ENCODE results near the gene APBA2.

The APBA2 gene

DNA sequence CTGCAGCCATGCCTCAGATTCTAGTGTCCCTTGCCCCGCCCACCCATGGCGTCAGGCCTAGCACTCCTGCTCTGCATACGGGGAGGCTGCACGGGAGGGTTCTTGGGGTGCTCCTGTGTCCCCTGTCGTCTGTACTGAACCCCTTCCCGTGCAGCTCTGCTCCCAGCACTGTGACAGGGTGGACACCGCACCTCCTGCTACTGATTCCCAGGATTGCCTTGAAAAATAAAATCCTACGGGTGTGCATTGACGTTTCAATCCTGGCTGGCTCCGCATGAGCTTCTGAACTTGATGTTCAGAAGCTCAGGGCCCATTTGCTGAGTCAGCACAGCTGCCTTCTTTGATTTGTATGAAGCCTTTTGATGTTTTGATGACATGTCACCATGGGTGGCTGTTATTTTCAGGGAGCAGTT is 176.4 kb downstream of the APBA2 start:
- peak in 1 of 14 donors; percentile 23 for DNase-seq

DNA sequence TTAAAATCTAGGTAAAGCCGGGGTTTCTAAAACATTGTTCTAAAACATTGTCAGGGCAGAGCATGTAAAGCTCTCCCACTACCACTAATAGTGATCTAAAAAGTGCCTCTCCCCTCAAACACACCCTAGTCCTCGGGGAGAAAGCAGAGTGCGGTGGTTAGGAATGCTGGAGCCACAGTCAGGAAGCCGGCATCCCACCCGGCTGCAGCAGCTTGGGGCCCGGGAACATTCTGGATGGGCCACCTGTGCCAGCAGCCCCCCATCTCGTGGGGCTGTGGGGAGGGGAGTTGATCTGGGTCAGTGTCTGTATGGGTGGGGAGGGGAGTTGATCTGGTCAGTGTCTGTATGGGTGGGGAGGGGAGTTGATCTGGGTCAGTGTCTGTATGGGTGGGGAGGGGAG is 176.9 kb downstream of the APBA2 start:
- no peak for DNase-seq

- no peak for DNase-seq
Observed at GRCh38 chr15:29063646-29064045, 177.9 kb downstream of the APBA2 start.

DNA sequence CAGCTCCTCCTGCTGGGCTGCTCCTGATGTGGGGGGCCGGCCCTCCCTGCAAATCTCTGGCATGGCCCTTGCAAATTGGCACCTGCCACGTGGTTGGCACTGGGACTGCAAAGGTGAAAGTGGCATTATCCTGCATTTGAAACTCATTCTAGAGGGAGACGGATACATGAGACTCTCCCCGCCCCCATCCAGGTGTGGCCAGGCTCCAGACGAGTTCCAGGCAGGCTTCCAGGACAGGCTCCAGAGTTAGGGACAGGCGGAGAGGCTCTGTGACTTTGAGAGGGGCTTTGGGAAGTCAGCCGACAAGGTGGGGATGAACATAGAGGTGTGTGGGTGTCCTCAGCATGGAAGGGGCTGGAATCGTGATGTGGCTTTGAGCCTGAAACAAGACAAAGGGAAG is 178.5 kb downstream of the APBA2 start:
- DNase-seq = no peak

- no peak for DNase-seq
Observed at GRCh38 chr15:29064731-29065130, 179.0 kb downstream of the APBA2 start.

- no peak for DNase-seq
Observed at GRCh38 chr15:29065571-29065970, 179.8 kb downstream of the APBA2 start.

- DNase-seq = no peak
Observed at GRCh38 chr15:29066310-29066709, 180.5 kb downstream of the APBA2 start.

DNA sequence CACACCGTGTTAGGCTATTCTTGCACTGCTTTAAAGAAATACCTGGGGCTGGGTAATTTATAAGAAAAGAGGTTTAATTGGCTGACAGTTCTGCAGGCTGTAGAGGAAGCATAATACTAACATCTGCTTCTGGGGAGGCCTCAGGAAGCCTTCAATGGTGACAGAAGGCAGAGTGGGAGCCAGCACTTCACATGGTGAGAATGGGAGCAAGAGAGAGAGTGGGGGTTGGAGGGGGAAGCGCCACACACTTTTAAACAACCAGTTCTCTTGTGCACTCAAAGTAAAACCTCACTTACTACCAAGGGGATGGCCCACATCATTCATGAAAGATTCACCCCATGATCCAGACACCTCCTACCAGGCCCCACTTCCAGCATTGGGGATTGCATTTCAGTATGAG is 181.1 kb downstream of the APBA2 start:
- DNase-seq = no peak

DNA sequence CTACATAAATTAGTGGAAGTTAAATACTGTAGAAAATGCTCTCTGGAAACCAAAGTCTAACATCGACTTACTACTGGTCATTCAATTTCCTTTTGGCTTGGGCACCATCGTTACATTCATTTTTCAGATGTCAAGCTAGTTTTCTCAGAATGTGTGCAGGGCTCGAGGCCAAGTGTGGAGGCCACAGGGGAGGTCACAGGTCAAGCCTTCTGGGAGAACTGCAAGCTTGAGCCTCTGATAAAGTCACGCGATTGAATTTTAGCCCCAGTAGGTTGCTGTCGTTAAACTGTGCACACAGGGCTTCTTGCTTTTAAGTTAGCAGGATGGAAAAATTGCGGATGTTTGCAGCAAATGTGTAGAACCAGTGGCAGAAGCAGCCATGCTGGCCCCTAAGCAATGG is 182.2 kb downstream of the APBA2 start:
- no peak for DNase-seq

DNA sequence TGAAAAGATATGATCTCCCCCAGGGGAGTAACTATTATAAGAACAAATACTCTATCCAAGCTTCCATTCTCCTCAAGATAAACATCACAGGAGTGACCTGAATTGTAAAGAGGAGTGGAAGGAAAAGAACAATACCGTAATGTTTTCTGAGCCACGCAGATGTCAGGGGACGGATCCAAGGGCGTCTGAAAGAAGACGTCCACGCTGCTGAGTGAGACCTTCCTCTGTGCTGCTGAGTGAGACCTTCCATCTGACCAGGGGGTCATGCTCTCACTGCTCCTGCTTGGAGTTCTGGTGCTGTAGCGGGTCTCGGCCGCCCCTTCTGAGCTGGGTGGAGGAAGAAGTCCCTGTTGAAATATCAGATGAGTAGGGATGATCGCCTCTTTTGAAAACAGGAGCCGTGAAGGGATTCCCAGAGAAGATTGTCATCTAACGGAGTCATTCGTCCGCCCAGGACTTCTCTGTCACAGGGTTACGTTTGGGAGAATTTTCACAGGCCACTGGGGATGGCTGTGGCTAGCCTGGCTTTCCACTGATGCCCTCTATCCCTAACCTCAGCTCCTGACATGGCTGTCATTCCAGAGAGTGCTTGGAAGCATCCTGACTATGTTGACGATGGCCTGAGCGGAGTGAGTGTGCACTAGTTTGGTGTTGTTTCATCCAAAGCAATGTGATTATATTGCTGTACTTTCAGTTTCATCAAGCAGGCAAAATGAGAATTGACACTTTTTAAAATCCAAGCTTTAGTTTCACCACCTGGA is 184.9 kb downstream of the APBA2 start:
- DNase-seq = peak in 10 of 14 donors; percentile 23 to 74 (median 46)

DNA sequence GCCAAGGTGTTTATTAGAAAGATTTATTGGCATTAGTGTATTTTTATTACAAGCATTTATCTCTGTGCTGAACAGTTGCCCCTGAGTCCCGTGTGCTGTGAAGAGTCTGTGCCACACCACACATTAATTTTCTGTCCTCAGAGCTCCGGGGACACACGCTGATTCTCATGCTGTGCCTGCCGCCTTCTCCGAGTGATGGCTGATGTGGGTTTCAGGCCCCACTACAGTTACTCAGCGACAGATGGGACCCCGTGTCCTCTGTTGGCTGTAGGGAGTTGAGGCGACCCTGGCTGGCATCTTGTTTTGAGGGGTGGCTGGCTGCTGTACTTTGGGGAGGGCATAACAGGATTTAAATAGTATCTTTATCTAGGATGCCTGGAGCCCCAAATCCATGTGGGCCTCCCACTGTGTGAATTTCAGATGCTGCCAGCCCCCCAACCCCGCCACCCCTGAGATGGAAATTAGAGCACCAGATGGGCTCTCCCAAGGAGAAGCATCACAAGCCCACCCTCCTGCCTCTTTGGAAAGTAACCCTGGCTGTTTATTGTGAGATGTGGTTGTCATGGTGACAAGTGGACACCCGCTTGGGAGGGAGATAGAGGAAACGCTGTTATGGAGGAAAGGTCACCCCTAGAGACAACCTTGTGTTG is 185.6 kb downstream of the APBA2 start:
- DNase-seq = peak in 4 of 14 donors; percentile 51 to 72 (median 62)

DNA sequence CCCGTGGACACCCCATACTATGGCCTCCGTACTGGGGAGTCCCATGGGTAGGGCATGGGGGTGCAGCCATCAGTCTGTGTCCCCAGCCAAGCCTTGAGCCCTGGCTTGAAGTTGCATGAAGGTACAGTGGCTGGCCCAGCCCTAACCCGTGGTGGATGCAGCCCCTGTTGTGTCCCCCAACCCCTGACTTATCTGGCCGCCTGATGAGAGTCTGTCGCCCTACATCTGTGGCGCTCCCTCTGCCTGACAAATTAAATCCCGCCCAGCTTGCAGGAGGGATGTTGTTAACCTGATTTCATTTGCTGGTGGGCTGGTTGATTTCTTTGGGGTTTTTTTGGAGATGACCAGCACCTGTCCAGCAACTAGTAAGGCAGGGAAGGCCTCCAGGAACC is 186.1 kb downstream of the APBA2 start:
- DNase-seq = no peak

DNA sequence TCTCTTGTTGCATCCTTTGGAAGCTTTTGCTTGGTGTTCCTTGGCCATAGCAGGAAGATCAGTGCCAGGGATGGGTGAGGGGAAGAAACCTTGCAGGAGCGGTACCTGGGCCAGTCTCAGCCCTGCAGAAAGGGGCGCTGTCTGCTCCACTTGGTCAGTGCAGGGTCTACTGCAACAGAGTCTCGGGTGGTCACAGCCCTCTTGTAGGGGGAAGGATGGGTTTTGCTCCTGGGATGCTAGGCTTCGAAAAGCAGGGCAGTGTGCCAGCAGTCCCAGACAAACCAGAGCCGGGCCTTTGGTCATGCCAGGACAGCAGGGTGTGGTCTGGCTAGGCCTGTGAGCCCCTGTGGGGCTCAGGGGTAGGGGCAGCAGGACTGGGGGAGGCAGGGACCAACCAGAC is 186.7 kb downstream of the APBA2 start:
- DNase-seq = peak in 2 of 14 donors; percentile 29 to 51

- no peak for DNase-seq
Observed at GRCh38 chr15:29074045-29074444, 188.3 kb downstream of the APBA2 start.

DNA sequence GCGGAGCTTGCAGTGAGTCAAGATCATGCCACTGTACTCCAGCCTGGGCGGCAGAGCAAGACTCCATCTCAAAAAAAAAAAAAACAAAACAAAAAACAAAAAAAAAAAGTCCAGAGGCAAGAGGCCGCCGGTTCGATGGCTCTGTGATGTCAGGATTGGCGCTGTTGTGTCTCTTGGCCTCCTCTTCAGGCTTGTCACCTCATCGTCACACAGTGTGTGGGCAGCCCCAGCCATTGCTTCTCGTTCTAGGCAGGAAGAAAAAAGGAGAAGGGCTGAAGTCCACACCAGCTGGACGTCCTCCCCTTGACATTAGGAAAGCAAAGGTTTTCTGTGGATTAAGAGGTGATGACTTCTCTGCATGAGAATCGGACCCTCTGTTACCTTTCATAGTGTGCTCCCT is 192.8 kb downstream of the APBA2 start:
- no peak for DNase-seq

DNA sequence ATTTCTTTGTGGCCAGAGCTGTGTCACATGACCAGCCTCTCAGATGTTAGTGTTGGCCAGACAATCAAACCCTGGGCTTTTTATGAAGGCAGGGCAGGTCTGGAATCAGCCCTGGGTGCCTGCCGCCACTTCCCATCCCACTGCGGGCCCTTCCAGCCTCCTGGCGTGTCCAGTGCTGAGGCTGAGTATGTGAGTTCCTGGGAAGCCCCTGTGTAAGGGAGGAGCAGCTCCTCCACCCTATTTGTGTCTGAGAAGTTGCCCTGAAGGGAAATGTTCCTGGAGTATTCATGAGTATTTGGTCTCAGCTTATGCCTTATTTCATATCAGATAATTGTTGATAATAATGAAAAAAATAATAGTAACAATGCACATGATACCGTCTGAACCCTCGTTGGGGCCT is 193.7 kb downstream of the APBA2 start:
- no peak for DNase-seq

DNA sequence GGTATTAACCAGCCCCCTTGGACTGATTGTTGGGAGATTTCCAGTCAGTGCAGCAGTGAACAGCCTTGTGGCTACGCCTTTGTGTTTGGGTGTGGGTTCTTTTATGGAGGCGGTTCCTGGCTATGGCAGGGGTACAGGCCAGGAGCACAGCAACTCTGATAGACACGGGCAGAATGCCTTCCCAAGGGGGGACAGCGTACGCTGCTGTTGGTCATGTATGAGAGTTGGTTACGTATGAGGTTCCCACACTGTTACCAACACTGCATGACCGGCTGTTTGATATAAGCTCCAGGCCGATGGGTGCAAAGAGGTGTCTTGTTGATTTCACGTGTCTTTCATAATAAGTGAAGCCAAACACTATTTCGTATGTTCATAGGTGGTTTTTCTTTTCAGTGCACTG is 196.0 kb downstream of the APBA2 start:
- DNase-seq = no peak

DNA sequence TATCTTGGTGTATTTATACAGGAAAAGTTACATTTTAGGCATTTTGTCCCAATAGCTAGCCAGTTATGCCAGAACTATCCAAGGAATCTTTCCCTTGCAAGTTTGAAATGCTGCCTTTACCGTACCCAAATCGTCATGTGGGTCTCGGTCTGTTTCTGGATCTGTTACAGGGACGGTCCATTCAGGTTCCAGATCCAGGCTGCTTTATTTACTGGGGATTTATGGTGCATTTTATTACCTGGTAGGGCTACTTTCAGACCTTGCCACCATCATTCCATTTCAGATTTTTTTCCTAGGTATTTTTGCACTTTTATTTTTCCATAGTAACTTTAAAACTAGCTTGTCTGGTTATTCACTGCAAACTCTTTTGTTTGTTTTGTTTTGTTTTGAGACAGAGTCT is 197.4 kb downstream of the APBA2 start:
- no peak for DNase-seq

DNA sequence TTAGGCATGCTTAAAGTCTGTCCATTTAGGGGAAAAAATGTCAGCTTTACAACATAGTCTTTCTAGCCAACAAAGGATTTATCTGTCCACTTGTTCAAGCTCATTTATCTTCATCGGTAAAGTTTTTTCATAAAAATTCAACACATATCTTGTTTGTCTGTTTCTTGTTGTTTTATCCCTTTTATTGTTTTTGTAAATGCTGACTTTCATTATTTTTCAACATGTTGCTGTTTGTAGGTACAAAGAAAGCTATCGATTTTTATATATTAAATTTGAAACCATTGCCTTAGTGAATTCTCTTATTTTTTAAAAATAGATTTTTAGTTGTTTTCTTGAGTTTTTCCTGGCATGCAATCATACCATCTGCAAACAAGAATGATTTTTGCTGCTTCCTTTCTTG is 198.1 kb downstream of the APBA2 start:
- no peak for DNase-seq

GRCh38 chr15:29086001-29086400 is 200.2 kb downstream of the APBA2 start:
- DNase-seq = no peak

DNA sequence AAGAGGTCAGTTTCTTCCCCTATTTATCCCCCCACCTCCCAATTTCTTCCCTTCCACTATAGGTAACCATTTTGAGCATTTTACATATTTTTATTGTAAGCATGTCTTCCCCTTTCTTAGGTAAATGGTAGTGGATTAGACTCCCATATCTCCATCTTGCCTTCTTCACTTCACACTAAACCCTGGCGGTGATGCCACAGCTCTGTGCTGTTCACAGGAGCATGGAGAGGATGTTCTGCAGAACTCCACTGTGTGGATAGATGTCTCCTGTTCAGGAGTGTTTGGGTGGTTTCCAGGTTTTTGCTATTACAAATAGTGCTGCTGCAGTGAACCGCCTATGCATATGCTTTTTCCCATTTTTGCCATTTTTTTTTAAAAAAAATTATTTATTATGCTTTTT is 201.1 kb downstream of the APBA2 start:
- DNase-seq = no peak

- DNase-seq = no peak
Observed at GRCh38 chr15:29087521-29088285, 201.9 kb downstream of the APBA2 start.

GRCh38 chr15:29088666-29089065 is 202.9 kb downstream of the APBA2 start:
- DNase-seq = no peak

All from C1 segment of cervical spinal cord (tissue), 14 donors.